Hematopoietic multipotent progenitor cell treated with erythropoietin and hydrocortisone succinate and interleukin-3 and kit ligand, for 17 days (in vitro differentiated cells): Measurements from ENCODE around the gene AK3.
"Not testable (repeated sequence)": the region's sequence is repeated elsewhere in the genome, so short reads cannot be mapped to it uniquely, and the experiment has no call there.

ENCODE experiments used
- DNase-seq: peaks from one replicate; pipeline ENCODE4 v3.0.0-alpha.2; 2015; ENCODE audit warnings: low spot score

The AK3 gene

DNA sequence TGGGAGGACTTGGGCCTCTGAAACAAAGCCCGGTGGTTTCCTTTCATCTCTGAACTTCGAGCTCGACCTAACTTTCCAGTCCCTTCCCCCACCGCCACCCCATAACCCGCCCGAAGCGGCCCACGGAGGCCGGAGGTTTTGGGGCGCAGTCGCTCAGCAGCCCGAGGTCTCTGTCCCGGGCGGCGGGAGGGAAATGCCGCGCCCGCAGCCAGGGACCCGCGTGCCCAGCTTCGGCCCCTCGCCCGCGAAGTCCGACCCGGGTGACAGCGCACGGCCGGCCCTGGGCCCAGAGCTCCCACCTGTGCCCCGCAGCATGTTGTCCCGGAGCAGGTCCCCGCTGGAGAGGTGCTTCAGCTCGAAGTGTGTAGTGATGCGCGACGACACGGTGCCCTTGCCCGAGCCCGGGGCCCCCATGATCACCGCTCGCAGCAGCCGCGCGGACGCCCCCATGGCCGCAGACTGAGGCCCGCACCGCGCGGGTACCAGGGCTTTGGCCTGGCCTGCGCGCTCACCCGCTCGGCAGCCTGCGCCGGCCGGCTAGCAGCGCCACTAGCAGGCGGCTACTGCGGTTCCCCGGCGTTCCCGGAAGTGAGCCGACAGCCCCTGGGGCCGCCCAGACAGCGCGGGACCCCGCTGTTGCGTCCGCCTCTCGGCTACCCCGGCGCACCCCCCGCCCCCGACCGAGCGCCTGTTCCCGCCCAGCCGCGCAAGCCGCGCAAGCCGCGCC, at the start of gene AK3:
Gene AK3, minus strand, starts transcription at position 565 of the 727 bp plus-strand sequence. Its CDS starts 115 bp downstream, at position 450.
- peak; percentile 65 for DNase-seq

DNA sequence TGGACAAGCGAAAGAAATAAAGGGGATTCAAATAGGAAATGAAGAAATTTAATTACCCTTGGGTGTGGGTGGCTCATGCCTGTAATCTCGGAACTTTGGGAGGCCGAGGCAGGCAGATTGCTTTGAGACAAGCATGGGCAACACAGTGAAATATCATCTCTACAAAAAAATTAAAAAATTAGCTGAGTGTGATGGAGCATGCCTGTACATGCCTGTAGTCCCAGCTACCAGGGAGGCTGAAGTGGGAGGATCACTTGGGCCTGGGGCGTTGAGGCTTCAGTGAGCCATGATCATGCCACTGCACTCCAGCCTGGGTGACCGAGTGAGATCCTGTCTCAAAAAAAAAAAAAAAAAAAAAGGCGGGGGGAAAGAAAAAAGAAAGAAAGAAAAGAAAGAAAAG, 47.7 kb upstream of the AK3 start:
- DNase-seq = no peak

DNA sequence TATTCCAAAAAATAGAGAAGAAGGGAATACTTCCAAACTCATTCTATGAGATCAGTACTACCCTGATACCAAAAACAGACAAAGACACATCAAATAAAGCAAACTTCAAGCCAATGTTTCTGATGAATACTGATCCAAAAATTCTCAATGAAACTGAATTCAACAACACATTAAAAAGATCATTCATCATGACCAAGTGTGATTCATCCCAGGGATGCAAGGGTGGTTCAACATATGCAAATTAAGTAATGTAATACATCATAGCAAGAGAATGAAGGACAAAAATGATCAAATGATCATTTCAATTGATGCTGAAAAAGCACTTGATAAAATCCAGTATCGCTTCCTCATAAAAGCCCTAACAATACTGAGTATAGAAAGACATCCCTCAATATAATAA, 46.9 kb upstream of the AK3 start:
- no peak for DNase-seq

DNA sequence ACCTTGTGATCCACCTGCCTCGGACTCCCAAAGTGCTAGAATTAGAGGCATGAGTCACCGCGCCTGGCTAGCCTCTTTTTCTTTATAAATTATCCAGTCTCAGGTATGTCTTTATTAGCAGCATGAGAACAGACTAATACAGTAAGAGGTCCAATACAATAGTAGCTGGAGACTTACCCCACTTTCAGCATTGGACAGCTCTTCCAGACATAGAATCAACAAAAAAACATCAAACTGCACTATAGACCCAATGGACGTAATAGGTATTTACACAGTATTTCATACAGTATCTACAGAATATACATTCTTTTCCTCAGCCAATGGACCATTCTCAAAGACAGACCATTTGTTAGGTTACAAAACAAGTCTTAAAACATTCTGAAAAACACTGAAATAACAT, 45.6 kb upstream of the AK3 start:
- no peak for DNase-seq

DNA sequence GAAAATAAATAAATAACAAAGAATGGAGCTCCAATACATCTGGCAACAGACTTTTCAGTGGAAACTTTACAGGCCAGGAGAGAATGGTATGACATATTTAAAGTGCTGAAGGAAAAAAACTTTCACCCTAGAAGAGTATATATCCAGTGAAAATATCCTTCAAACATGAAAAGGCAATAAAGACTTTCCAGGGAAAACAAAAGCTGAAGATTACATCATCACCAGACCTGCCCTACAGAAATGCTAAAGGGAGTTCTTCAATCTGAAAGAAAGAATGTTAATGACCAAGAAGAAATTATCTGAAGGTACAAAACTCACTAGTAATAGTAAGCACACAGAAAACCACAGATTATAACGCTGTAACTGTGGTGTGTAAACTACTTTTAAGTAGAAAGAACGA, 43.4 kb upstream of the AK3 start:
- DNase-seq = no peak

DNA sequence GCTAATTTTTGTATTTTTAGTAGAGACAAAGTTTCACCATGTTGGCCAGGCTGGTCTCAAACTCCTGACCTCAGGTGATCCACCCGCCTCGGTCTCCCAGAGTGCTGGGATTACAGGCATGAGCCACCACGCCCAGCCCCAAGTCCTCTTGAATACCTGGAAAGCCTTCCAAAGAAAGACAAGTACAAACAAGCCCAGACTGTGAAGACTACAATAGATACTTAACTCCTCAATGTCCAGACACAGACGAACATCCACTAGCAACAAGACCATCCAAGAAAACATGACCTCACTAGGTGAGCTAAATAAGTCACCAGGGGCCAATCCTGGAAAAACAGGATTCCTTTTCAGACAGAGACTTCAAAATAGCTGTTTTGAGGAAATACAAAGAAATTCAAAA, 42.2 kb upstream of the AK3 start:
- DNase-seq = not testable (repeated sequence)

DNA sequence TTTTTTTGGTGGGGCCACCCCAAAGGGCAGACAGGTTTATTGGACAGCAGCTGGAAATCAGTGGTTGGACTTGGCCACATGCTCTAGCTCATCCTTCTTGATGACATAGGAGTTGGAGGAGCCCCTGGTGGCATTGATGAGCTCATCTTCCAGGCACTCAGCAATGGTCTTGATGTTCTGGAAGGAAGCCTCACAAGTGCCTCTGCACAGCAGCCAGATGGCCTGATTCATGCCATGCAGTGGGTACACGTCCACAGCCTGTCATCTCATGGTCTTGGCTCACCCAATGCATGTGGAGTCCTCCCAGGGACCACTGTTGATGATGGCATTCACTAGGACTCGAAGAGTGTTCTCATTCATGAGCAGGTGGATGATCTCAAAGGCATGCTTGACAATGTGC, 40.4 kb upstream of the AK3 start:
- DNase-seq = no peak

DNA sequence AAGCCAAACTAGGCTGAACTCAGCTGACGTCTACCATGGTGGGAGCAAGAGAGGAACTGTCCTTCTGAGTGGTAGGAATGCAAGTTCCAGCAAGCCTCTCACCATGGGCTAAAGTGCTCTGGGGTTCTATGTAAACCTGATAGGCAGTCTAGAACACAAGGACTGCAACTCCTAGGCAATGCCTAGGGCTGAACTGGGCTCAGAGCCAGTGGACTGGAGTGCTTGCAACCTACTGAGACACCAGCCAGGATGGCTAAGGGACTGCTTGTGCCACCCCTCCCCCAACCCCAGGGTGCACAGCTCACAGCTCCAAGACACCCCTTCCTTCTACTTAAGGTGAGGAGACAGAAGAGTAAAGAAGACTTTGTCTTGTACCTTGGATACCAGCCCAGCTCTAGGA, 39.6 kb upstream of the AK3 start:
- no peak for DNase-seq

DNA sequence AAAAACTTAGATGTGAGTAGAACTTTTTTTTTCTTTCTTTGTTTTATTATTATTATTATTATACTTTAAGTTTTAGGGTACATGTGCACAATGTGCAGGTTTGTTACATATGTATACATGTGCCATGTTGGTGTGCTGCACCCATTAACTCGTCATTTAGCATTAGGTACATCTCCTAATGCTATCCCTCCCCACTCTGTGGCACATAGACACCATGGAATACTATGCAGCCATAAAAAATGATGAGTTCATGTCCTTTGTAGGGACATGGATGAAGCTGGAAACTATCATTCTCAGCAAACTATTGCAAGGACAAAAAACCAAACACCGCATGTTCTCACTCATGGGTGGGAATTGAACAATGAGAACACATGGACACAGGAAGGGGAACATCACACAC, 34.0 kb upstream of the AK3 start:
- not testable (repeated sequence) for DNase-seq

DNA sequence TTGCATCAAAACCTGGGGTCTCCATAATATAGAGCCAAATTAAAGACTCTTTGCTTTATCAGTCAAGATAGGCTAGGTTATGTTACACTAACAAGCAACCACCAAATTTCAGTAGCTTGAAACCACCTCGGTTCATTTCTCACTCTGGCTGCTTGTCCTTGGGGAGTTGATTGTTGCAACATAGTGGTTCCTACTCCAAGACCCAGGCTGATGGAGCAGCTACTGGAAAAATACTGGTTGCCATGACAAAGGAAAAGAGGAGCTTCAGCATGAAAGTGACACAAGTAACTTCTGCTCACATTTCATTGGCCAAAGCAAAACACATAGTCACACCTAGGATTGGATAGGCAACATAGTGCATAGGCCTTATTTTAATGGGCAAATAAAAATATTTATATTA, 33.2 kb upstream of the AK3 start:
- no peak for DNase-seq

DNA sequence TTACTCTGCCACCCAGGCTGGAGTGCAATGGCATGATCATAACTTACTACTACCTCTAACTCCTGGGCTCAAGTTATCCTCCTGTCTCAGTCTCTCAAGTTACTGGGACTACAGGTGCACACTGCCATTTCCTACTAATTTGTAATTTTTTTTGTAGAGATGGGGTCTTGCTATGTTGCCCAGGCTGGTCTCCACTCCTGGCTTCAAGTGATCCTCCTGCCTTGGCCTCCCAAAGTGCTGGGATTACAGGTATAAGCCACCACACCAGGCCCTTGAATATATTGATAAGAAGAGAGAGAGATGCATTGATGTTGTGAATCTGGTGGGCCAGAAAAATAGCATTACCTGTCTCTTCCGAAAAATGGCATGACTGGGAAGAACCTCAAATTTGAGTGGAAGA, 30.8 kb upstream of the AK3 start:
- DNase-seq = no peak

DNA sequence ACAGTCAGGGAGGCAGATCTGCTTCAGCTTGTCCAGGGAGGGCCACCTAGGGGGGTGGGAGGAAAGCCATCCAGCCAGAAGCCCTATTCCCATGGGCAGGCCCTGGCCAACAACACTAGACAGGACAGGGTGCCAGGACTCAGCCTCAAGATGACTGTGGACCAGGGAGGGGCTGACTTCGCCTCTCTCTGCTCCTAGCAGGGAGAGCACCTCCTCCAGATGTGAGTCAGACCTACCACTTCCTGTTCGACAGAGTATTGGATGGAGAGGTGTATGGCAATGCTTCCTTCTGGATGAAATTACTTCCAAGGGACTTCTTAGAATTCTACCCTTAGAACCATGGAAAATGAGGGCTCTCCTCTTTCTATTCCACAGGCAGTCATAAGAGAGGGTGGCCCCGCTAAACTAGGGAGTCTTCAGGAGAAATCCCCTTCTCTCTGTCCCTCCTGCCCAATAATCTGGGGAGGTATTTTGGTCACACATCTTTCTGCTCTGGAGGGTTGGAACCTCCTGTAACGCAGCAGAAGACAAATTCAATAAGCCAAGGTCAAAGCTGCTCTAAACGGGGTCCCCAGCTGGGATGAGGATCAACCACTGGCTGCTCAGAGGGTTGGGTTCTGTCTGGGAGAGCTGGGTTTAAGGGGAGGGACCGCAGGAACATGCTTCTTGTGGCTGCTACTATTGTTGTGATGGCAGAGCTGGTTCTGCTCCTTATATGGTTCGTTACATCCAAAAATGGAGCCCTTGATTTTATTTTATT, 28.5 kb upstream of the AK3 start:
- no peak for DNase-seq

DNA sequence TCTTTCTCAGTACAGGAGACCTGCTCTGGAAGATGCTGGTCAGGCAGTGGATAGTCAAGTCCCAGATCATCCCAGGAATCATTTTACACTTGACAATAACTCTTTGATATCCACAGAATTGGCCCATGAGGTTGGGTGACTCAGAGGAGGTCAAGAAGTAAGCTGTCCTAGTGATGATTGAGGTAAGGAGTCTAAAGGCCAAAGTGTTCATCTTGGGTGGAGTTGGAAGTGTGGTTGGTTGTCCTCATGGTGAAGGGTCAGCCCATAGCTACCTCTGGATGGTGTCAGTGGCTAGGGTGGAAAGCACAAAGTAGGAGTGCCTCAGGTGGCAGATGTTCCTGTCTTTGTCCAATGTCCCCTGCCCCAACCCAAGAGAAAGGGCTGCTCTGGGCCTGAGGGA, 27.7 kb upstream of the AK3 start:
- no peak for DNase-seq

DNA sequence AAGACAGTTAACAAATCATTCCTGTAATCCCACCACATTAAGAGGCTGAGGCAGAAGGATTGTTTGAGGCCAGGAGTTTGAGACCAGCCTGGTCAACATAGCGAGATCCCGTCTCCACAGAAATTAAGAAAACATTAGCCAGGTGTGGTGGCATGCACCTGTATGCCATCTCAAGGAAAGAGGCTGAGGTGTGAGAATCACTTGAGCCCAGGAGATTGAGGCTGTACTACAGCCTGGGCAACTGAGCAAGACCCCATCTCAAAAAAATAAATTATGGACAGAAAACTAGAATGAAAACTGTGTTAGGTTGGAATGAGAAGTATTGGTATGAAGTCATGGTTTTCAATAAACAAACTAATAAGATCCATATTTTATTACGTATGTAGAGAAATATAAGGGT, 23.0 kb upstream of the AK3 start:
- no peak for DNase-seq

DNA sequence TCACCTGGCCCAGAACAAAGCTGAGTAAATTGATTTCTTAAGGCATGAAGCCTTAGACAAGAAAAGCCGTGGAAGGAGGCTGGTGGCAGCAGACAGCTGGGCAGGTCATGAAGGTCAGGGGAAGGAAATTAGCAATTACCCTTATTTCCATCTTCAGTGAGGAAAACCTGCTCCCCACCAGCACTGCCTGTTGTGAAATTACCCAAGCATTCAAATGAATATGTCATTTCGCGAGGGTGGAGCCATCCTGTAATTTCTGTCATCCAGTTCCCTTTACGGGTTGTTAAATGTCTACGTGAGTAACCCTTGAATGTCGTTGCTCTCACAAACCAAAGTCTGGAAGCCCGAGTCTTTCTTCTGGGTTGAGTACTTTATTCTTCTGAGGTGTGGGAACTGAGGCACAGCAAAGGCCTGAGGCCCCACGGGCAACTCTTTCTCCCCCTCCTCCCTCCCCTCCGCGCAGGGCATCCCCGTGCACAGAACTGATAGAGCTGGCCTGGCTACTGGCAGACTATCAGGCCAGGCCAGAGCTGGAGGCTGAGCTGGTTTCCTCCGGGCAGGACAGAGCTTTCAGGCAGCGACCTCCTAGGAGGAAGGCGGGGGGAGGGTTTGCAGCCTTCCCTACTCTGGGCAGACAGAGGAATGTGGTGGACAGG, 22.0 kb upstream of the AK3 start:
- DNase-seq = peak; percentile 87

DNA sequence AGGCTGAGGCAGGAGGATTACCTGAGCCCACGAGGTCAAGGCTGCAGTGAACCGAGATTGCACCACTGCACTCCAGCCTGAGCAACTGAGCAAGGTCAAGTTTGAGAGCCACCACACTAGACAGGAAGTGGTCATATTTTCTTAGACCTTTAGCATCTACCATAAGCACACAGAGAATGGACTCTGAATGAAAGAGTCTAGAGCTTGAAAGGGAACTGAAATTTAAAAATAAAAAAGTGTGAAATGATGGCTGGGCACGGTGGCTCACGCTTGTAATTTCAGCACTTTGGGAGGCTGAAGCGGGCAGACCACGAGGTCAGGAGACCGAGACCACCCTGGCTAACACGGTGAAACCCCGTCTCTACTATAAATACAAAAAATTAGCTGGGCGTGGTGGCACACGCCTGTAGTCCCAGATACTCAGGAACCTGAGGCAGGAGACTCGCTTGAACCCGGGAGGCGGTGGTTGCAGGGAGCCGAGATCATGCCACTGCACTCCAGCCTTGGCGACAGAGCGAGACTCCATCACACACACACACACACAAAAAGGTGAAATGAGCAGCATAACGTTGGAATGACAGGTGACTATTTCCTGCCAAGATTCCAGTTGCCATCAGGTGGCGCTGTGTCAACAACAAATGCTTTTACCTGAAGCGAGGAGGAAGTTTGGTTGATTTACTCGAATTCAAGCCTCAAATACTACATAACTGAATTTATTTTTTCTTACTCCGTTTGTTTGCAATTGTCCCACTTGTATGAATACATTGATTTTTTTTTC, 21.3 kb upstream of the AK3 start:
- DNase-seq = peak; percentile 94

DNA sequence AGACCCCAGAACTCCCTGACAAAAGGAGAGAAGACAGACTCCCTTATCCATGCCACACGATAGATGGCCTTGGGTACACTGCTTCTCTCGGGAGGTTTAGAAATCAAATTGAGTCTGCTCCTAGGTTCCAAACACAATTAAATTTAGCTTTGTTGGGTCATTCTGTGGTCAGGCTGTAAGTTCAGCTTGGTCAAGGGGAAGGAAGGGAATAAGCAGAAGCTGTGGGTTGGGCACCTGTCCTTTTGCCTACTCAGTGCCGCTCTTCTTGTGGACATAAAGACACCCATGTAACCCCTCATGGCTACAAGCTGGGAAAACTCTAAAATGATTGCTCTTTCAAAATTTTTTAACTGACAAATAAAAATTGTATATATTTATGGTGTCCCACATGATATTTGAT, 19.1 kb upstream of the AK3 start:
- no peak for DNase-seq

DNA sequence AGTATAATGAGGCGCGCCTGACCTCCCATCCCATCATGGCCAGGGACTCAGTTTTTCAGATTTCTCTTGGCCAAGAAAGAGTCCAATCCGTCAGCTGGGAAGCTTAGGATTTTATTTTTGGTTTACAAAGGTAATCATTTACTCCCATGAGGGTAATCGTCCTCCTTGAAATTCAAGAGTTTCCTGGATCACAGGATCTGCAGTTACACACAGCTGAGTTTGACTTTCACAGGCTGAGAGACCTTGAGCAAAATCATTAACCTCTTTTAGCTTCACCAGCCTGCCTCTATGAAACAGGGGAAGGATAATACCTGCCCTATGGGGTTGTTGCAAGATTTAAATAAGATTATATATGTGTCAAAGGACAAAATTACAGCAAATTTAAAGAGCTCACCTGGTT, 15.4 kb upstream of the AK3 start:
- no peak for DNase-seq

DNA sequence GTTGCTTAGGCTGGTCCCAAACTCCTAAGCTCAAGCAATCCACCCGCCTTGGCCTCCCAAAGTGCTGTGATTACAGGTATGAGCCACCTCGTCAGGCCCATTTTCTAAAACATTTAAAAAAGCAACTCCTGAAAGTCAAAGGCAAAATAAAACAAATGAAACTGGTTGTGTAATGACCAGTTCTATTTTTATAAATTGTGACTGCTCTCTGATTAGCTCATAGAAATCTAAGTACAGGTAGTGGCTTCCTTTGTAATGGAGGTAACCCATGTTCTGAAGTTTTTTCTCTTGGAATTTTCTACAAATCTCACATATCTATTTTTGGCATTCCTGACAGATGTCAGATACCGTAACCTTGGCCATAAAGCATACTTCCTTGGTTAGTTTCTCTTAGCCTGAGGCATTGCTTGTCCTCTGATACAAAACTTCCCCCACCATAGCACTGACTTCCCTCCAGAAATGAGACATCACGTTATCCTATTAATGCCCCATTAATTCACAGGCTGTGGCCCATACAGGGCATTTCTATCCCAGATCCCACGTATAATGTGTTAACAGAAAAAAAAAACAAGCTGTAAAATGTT, 14.1 kb upstream of the AK3 start:
- no peak for DNase-seq

DNA sequence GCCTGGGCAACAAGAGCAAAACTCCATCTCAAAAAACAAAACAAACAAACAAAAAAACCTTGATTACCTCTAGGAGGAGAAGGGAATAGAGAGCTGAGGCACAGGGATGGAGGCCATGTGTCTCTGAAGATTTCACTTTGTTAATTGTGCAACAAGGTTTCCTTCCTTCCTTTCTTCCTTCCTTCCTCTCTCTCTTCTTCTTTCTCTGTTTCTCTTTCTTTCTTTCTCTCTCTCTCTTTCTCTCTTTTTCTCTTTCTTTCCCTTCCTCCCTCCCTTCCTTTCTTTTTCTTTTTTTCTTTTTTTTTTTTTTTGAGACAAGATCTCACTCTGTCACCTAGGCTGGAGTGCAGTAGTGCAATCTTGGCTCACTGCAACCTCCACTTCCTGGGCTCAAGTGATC, 13.5 kb upstream of the AK3 start:
- DNase-seq = not testable (repeated sequence)

DNA sequence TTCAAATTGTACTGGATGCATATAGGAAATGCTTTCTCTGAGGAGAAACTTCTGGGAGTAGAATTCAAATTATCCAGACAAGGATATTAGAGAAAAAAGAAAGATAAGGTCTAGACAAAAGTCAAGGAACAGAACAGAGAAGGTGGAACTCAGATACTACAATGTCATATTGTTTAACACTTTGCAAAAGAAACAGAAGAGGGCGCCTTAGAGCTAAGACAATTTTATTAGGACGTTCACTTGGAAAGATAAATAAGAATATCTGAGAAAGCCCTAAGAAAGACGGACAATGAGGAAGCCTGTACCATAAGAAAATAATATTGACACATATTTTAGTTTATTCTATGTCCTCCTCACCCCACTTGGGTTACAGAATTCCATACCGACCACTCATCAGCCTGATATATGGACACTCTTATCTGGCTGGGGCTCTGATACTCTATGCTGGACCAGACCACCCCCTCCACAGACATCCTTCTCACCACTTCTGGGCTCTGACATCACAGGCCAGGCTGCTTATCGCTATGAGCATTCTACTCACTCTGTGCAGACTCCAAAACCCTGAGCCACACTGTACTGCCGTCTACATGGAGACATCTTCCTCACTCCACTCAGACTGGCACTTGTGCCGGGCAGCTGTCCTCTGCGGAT, 9.1 kb upstream of the AK3 start:
- peak; percentile 76 for DNase-seq

DNA sequence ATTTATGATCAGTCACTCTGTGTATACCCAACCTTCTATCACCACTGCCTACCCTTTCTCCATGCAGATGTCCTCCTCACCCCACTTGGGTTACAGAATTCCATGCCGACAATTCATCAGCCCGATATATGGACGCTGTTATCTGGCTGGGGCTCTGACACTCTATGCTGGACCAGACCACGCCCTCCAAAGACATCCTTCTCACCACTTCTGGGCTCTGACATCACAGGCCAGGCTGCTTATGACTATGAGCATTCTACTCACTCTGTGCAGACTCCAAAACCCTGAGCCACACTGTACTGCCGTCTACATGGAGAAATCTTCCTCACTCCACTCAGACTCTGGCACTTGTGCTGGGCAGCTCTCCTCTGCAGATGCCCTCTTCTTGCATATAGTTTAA, 7.6 kb upstream of the AK3 start:
- DNase-seq = no peak
